Right ventricle myocardium superior (tissue), 1 donor: ENCODE measurements around the gene CARS1. TPM values are rescaled to one million over a fixed set of nuclear protein-coding genes. Genes with fewer than 3 reads are reported as not detected.

Experiments used
- ATAC-seq: fragments of 200-7000 bp; cut with Tn5 transposase; one replicate; pipeline ENCODE4 v1.9.1; 2020; ENCODE audit warnings: mild to moderate bottlenecking; ENCODE audit not compliant: poor library complexity
- DNase-seq: peaks from one replicate; pipeline ENCODE4 v3.0.0-alpha.2; 2020
- intact Hi-C: fragments of 100-400 bp; cut with DNase I; formaldehyde crosslinking; loops from one replicate; pipeline ENCODE4 v1.11.2; 2022
- total RNA-seq: library from RNA; stranded (reverse); fragmentation: NEBNext Ultra II Directional; extraction: Animal tissue kit (Norgen Biotek cat#: 25700); gene quantifications from one replicate; pipeline ENCODE4 v1.2.1, GENCODE V29; 2021
- donor health status: DM: no; HTN: yes; CAD: no; lungs with severe emphysema.

The CARS1 gene
- total RNA-seq, 1 donor from 2014 or later = 12.8 TPM

DNA sequence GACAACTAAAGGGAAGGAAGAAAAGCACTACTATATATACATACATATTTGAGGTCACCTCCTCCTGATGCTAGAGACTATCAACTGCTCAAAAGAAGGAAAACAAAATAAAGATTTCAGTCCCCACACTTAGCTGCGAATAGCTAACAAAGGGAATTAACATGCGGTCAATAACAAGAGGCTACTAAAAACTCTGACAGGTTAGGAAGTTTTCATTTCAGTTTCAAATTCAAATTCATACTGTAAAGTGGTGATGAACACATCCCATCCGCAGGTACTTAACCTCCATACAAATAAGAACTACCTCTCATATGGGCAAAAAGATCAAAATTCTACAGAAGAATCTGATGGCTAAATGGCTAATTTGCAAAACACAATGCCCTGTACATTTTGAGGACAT is 67.7 kb downstream of the CARS1 start:
- no peak for DNase-seq
- no peak for ATAC-seq
- intact Hi-C loops = no loop called here

DNA sequence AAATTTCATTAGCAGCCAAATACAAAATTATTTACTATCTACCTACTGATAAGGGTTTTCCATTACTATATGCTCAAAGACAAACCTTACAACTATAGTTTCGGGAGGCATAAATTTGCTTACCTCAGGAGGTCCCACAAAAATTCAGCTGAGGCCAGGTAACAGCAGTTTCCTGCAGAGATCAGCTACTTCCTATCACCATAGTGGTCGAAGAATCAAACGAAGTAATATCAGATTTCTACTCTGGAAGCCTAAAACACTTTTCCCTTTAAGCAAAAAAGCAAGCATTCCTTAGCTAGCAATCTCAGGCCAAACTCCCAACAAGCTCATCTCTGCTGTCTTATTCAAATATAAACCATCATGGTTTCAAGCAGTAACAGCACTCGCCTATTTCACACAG is 68.2 kb downstream of the CARS1 start:
- ATAC-seq = no peak
- intact Hi-C loops = no loop called here
- no peak for DNase-seq

DNA sequence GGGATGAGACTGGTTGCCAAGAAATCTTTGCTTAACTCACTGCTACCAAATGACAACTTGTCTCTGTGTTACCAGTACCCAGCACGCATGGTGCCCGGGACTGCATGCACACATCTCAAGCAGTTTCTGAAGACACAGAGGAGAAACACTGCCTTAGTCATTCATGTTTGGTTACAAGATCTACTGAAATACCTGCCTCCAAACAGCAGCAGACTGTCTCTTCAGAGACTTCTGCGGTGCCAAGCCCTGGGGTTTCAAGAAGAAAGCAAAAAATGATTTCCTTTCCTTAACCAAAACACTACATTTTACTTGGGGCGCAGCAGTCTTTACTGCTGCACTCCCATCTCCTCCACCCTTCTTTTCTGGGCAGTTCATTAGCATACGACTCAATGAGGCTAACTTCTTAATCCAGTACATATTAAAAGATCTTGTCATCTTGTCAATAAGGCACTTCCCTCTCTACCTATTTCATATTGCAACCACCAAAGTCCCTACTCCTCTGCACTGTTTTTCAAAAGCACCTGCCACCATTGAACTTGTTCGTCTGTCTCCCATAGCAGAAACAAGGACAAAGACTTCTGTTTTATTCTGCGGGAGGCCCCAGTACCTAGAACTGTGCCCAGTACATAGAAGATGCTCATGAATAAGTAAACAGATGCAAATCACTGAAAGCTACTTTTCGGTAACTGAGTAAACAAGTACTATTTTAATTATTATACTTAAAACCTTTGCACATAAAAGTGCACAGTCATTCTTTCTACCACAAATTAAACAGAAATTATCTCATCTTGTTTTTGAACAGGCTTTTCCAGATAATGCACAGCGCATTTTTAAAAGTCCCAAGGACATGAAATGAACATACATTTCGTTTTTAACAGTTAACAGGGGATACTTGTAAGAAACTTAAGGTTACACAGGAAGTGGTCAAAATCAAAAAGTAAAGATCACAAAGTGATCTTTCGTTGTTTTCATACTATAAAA is 69.1 kb downstream of the CARS1 start:
- no peak for DNase-seq
- no peak for ATAC-seq
- intact Hi-C loops = no loop called here

DNA sequence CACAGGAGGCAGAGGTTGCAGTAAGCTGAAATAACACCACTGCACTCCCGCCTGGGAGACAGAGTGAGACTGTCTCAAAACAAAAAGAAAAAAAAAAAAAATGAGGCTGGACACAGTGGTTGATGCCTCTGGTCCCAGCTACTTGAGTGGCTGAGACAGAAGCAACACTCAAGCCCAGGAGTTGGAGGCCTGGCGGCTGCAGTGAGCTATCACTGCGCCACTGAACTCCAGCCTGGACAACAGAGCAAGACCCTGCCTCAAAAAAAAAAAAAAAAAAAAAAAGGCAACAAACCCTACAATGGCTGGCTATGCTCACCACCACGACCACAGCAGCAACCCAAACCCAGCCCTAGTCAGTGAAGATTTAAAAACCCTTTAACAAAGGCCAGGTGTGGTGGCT is 73.3 kb downstream of the CARS1 start:
- intact Hi-C loops = no loop called here
- ATAC-seq (no peak), DNase-seq (no peak)

DNA sequence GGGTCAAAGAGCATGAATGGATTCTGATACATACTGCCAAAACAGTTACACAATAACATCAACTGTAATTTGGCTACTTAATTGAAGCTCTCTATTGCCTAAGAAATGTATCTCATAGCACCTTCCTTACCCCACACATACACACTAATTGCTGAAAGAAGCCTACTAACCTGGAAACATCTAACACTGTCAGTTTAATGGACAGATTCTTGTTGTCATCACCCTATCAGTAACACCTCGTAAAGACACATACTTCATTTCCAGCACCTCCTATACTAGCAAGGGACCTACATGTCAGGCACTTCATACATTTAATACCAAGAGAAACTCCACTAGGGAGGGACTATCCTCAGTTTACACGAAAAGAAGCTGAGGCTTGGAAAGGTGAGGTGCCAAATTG is 75.0 kb downstream of the CARS1 start:
- intact Hi-C loops = no loop called here
- ATAC-seq (peak; percentile 52), DNase-seq (no peak)

DNA sequence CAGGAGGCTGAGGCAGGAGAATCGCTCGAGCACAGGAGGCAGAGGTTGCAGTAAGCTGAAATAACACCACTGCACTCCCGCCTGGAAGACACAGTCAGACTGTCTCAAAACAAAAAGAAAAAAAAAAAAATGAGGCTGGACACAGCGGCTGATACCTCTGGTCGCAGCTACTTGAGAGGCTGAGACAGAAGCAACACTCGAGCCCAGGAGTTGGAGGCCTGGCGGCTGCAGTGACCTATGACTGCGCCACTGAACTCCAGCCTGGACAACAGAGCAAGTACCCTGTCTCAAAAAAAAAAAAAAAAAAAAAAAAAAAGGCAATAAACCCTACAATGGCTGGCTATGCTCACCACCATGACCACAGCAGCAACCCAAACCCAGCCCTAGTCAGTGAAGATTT is 76.1 kb downstream of the CARS1 start:
- ATAC-seq (no peak), DNase-seq (no peak)
- intact Hi-C loops = no loop called here

DNA sequence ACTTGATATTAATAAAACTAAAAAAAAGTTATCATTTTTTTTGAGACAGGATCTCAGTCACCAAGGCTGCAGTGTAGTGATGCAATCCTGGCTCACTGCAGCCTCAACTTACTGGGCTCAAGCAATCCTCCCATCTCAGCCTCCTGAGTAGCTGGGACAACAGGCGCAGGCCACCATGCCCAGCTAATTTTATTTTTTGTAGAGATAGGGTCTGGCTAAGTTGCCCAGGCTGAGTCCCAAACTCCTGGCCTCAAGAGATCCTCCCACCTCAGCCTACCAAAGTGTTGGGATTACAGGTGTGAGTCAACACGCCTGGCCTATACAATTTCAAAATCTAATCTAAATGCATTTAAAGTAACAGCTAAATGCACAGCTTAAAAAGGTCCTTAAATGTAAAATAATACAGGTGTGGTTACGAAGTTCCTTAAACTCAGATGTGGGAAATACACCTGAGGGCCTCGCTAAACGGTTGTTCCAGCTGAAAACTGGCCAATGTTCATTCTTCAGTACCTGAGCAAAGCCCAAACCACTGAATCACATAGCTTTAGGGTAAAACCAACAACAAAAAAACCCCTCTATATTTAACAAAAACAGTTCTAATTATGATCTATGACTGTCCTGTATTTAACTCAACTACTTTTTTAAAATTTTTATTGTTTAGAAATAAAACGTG is 76.9 kb downstream of the CARS1 start:
- no peak for ATAC-seq
- intact Hi-C loops = no loop called here

DNA sequence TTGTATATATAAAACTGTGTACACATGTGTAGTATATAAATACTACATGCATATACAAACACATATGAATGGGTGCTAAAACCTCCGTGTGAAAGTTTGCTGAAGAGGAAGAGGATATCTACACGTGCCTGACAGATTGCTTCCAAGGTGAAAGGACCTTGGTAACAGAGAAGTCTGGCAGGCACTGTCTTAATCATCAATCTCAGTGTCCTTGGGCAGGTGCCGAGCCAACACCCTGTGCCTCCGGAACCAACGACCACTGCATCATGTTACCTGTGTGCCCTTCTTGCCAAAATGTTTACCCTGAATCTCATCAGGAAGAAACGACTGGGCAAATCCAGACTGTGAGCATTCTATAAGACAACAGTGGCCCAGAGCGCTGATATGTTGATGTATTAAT is 80.1 kb downstream of the CARS1 start:
- ATAC-seq = no peak
- intact Hi-C loops = loop anchor here (5.0 kb wide), 1 partner anchor 530 kb away; the partner anchor contains the start of gene KCNQ1
- no peak for DNase-seq

More for the DNA sequence above, 76.9 kb downstream of the CARS1 start:
- DNase-seq = no peak

DNA sequence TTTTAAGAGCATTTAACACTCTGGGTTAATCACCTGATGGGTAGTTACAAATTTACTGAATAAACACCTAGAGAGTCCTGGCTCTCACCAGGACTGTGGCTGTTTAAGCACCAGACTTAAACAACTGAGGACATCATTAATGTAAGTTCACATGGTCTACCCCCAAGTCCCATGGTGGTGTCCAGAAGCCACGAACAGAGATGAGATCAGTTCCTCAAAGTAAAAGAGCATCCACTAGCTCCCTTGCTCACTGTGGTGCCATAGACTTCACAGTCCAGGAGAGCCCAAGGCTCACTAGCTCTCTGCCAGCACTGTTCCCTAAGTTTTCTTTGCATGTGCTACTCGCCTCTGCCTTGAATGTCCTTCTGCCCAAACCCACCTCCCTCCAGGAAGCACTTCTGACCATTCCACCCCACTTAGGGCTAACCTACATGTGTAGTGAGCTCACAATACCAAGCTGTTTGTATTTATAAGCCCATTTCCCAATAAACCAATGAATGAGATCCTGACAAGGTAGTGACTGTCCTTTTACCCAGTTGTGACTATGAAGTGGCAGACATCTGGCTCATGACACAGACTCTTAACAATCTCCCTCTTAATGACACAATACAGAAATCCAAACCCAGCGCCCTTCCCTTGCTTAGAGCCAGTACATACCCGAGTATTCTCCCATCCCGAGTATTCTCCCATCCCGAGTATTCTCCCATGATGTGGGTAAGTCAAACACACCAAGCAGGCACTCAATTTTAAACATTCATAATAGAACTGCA is 80.7 kb downstream of the CARS1 start:
- intact Hi-C loops = loop anchor here (5.0 kb wide), 1 partner anchor 529 kb away; the partner anchor contains the start of gene KCNQ1
- ATAC-seq = peak; percentile 18
- no peak for DNase-seq

DNA sequence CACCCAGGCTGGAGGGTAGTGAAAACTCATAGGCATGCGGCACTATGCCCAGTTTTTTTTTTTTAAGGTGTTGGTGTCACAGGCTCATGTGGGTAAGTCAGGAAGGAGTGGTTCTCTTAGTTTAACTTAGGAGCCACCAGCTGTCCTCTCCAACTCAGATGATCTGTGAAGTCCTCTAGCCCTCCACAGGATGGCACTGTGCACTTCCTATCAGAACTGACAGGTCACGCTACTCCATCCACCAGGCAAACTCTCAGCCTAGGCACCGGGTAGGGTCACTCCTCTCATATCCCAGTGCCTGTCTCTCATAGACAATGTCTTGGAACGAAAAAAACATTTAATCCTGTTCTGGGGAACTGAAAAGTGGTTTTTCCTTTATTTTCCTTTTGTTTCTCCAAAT is 81.6 kb downstream of the CARS1 start:
- ATAC-seq = peak; percentile 73
- intact Hi-C loops = loop anchor here (5.0 kb wide), 1 partner anchor 528 kb away; the partner anchor contains the start of gene KCNQ1
- DNase-seq = no peak

DNA sequence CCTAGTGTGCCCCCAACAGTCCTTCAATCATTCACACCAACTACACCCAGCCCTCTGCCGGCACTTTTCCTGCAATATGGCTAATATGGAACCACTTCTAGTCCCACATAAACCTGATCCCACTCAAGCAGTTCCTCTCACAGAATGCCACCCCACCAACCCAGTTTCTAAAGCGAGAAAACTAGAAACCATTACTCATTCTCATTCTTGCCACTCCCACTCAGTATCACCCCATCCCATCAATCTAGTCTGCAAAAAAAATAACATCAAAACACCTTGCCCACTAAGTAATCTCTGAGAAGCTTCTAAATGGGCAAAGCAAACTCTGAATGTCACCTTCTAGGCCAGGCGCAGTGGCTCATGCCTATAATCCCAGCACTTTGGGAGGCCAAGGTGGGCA is 83.0 kb downstream of the CARS1 start:
- ATAC-seq (no peak), DNase-seq (no peak)
- intact Hi-C loops = no loop called here

DNA sequence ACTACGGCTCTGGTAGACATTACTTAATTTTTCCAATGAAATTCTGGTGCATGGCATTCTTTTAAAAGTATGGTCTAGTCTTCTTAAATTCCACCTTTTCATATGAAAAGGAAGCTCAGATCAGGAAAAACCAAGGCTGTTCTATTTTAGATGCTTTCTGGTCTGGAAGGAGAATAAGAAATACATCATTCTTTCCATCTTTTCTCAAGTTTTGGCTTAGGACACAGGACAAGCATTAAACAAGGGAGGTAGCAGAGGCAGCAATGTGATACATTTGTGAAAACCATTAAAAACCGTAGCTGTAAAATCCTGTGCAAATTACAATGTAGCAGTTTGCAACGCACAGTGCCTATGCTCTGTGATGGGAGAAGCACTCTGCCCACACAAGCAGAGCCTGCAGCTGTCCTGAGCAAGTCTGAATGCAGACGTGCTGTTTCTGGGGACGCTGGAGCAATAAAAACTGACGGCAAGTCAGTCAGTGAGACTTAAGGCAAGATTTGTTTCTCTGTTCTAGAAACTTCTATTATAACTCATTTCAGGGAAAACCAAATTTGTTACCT is 88.8 kb downstream of the CARS1 start:
- ATAC-seq = no peak
- no peak for DNase-seq
- intact Hi-C loops = no loop called here

DNA sequence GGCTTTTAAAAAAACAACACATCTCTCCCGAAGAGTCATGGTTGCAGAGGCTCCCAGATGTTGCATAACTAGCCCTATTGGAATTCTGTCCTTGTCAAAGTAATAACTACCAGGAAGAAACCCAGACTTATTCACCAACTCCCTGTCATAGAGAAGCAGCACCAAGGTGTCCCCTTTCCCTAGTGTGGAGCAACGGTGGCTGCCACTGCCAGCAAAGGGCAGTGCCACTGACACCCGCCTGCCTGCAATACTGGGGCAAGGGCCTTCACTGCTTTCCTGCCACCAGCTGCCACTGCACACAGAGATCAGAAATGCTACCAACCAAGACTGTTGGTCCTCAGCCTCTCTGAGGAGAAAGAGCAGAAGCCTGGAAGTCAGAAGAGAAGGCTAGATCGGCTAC is 92.4 kb downstream of the CARS1 start:
- ATAC-seq = no peak
- intact Hi-C loops = no loop called here
- no peak for DNase-seq

DNA sequence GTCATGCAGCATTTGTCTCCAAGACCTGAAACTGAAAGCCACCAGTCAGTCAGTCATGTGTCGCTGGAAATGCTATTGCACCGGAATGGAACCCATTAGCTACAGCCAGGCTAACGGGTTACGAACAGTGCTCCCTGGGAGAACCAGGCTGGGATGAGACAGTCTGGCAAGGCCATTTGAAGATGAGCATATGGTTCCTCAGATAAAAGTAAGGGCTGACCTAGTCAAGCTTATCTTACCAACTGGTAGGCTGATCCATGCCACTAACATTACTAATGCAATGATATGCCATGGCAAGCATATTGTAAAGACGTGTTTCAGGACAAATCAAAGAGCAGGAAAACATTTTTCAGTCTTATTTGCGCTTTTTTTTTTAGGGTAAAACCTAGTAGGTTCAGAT is 93.5 kb downstream of the CARS1 start:
- intact Hi-C loops = no loop called here
- DNase-seq (no peak), ATAC-seq (no peak)

DNA sequence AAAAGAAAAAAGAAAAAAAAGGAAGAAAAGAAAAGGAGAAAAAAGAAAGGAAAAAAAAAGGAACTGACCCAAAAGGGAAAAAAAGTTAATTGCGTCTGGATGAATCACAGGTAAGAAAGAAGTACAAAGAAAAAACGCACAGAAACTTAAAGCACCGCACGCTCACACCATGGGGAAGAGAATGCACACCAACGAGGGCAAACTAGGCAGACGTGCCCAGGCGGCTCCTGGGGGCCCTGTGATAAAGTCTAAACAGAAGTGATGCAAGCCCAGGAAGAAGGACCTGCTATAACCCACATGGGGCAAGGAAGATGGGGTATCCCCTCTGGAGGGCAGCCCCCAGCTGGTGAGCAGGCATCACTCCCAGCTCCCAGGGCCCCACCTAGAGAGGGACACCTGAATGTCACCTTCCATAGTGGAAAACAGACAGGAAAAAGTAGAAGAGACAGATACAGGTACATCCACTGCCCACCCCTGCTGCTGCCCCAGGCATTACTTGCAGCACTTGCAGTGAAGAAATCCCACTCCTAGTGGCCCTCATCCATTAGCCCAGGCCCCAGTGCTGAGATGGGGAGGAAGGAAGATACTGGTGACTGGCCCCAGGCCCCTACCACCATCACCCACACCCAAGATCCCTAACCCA is 94.0 kb downstream of the CARS1 start:
- no peak for ATAC-seq
- no peak for DNase-seq
- intact Hi-C loops = no loop called here

DNA sequence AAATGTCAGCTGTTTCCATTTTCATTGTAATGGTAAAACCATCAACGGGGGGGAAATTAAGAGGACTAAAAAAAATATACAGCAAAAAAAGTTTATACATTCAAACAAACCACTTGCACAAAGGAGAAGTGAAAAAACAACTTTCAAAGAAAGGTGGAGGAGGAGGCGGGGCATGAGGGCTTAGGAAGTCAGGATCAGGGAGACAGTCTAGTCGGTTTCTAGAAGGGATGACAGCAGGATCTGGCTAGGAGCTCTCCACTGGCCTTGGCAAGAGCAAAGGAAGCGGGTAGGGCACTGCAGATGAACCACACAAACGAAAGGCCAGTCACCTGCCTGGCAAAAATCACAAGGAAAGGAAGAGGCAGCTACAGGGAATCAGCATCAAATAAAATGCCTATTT is 96.1 kb downstream of the CARS1 start:
- intact Hi-C loops = no loop called here
- DNase-seq (no peak), ATAC-seq (no peak)

DNA sequence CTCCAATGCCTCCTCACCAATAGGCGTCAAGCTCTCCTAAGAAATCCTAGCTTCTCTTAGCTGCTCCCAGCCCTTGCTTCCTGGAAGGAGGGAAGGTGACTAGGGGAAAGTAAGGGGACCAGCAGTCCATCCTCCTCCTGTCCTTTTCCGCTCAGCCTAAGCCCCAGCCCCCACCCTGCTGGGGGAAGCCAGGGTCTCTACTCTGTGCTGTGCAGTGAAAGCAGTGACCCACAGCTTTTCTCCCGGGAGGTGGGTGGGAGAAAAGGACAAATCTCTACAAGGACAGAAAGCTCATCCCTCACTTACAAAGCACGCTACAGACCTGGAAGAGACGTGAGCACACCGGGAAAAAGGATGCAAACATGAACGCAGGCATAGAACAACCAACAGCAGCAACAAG is 97.1 kb downstream of the CARS1 start:
- DNase-seq = no peak
- ATAC-seq = peak; percentile 34
- intact Hi-C loops = no loop called here

DNA sequence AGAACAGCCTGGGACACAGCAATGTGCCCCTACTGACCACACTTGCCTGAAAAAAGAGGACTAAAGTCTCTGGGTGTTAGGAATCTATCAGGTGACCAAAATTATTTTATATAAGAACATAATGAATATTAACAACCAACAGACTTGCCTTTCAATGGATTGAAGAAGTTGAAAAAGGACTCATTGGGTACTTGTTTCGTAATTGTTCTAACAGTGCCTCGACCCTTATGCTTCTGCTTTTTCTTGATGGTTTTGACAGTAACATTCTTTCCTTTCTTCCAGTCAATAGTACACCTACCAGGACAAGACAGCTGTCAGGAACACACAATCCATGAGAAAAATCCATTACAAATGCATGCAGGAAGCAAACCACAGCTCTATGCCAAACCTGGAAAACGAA is 99.0 kb downstream of the CARS1 start:
- intact Hi-C loops = no loop called here
- DNase-seq = no peak
- ATAC-seq = no peak
